GM21529 (cell line): ENCODE data around the gene DLG2.

ENCODE experiments used
- ATAC-seq: cut with Tn5 transposase; IDR thresholded peaks from one replicate; pipeline ENCODE4 v1.9.1; 2021; ENCODE audit not compliant: unreplicated experiment

The DLG2 gene

GRCh38 chr11:83990160-83990733, 1636.9 kb downstream of the DLG2 start:
- no peak for ATAC-seq

- no peak for ATAC-seq
These were observed 1644.3 kb downstream of the DLG2 start for GRCh38 chr11:83982825-83983224.

- ATAC-seq = no peak
These were observed 1647.6 kb downstream of the DLG2 start for GRCh38 chr11:83979593-83979992.

GRCh38 chr11:83978942-83979341, 1648.2 kb downstream of the DLG2 start:
- ATAC-seq = no peak

- ATAC-seq = peak; percentile 35
These were observed 1651.1 kb downstream of the DLG2 start for GRCh38 chr11:83976086-83976485.

GRCh38 chr11:83972536-83972935, 1654.6 kb downstream of the DLG2 start:
- no peak for ATAC-seq

GRCh38 chr11:83971063-83971462, 1656.1 kb downstream of the DLG2 start:
- ATAC-seq = peak; percentile 52

GRCh38 chr11:83970061-83970671, 1657.0 kb downstream of the DLG2 start:
- peak; percentile 81 for ATAC-seq

- no peak for ATAC-seq
These were observed 1669.9 kb downstream of the DLG2 start for GRCh38 chr11:83957038-83957900.

- ATAC-seq = no peak
These were observed 1670.9 kb downstream of the DLG2 start for GRCh38 chr11:83956119-83956697.

- ATAC-seq = no peak
These were observed 1672.4 kb downstream of the DLG2 start for GRCh38 chr11:83954780-83955179.

- no peak for ATAC-seq
These were observed 1675.6 kb downstream of the DLG2 start for GRCh38 chr11:83951521-83951920.

GRCh38 chr11:83948200-83948599, 1678.9 kb downstream of the DLG2 start:
- no peak for ATAC-seq

GRCh38 chr11:83945976-83946375, 1681.2 kb downstream of the DLG2 start:
- no peak for ATAC-seq

GRCh38 chr11:83941050-83941449, 1686.1 kb downstream of the DLG2 start:
- ATAC-seq = no peak

GRCh38 chr11:83938148-83938547, 1689.0 kb downstream of the DLG2 start:
- peak; percentile 65 for ATAC-seq

- ATAC-seq = no peak
These were observed 1694.1 kb downstream of the DLG2 start for GRCh38 chr11:83933008-83933407.

GRCh38 chr11:83927422-83927821, 1699.7 kb downstream of the DLG2 start:
- ATAC-seq = no peak

GRCh38 chr11:83924795-83925542, 1702.2 kb downstream of the DLG2 start:
- no peak for ATAC-seq

GRCh38 chr11:83923961-83924360, 1703.2 kb downstream of the DLG2 start:
- ATAC-seq = no peak

- ATAC-seq = no peak
These were observed 1704.2 kb downstream of the DLG2 start for GRCh38 chr11:83922953-83923352.
